Measurements from ENCODE around the gene ARMCX5.

ARMCX5 gene

GRCh38 chrX:102624105-102624504 is 24.8 kb downstream of the ARMCX5 start:
- Histone ChIP-seq H3K79me2 (ENCODE audit: insufficient read depth, low read length) (no peaks in the 10 kb centered on the region; the same call in 1 of the 2 replicates), H3K36me3 (ENCODE audit: insufficient read depth, low read length) (no peaks in the 10 kb centered on the region; the same call in 1 of the 2 replicates), H3K4me3 (ENCODE audit: low read depth in 1 of 2, low read length in 2 of 2) (no peak overlapping the region), H2AFZ (ENCODE audit: low read depth, low read length) (no peak overlapping the region), H3K9me3 (ENCODE audit: insufficient read depth, low read length, severe bottlenecking) (peaks cover 5% of the 10 kb centered on the region), H3K4me1 (ENCODE audit: insufficient read depth, low read length) (peaks cover 12% of the 10 kb centered on the region), H3K27me3 (ENCODE audit: insufficient read depth, low read length, poor library complexity) (no peaks in the 10 kb centered on the region), H4K20me1 (ENCODE audit: insufficient read depth, low read length) (no peaks in the 10 kb centered on the region), H3K4me2 (ENCODE audit: insufficient read depth, low read length) (no peak overlapping the region), H3K27ac (ENCODE audit: low read length) (no peak overlapping the region), H3K9ac (ENCODE audit: low read depth, low read length) (no peak overlapping the region)
- DNase-seq (no peak), ATAC-seq (ENCODE audit: insufficient read depth, low read depth) (no peak)
- no peak for TF ChIP-seq EZH2 (IDR thresholded peaks at IDR 0.05; ENCODE audit: borderline replicate concordance, low read depth, low read length, severe bottlenecking)
- TF ChIP-seq, protein P1, sequence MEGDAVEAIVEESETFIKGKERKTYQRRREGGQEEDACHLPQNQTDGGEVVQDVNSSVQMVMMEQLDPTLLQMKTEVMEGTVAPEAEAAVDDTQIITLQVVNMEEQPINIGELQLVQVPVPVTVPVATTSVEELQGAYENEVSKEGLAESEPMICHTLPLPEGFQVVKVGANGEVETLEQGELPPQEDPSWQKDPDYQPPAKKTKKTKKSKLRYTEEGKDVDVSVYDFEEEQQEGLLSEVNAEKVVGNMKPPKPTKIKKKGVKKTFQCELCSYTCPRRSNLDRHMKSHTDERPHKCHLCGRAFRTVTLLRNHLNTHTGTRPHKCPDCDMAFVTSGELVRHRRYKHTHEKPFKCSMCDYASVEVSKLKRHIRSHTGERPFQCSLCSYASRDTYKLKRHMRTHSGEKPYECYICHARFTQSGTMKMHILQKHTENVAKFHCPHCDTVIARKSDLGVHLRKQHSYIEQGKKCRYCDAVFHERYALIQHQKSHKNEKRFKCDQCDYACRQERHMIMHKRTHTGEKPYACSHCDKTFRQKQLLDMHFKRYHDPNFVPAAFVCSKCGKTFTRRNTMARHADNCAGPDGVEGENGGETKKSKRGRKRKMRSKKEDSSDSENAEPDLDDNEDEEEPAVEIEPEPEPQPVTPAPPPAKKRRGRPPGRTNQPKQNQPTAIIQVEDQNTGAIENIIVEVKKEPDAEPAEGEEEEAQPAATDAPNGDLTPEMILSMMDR (IDR thresholded peaks at IDR 0.05; ENCODE audit: borderline replicate concordance, extremely low read depth, low read length, poor library complexity, severe bottlenecking), result no peak

- H3K4me2 ChIP-seq (ENCODE audit: insufficient read depth, low read length), result no peak overlapping the region
- H3K79me2 ChIP-seq (ENCODE audit: insufficient read depth, low read length), result no peaks in the 10 kb centered on the region
- no peaks in the 10 kb centered on the region for H3K27me3 ChIP-seq (ENCODE audit: insufficient read depth, low read length, poor library complexity)
- H3K36me3 ChIP-seq (ENCODE audit: insufficient read depth, low read length), result no peaks in the 10 kb centered on the region; the same call in none of the 2 replicates
- H4K20me1 ChIP-seq (ENCODE audit: insufficient read depth, low read length), result no peaks in the 10 kb centered on the region
- ATAC-seq (ENCODE audit: insufficient read depth, low read depth), result peak; percentile 88
- peaks cover 12% of the 10 kb centered on the region for H3K4me1 ChIP-seq (ENCODE audit: insufficient read depth, low read length)
- no peak overlapping the region for H3K4me3 ChIP-seq (ENCODE audit: low read depth in 1 of 2, low read length in 2 of 2)
- peak; percentile 32 for DNase-seq
- H3K9ac ChIP-seq (ENCODE audit: low read depth, low read length), result no peak overlapping the region
- H2AFZ ChIP-seq (ENCODE audit: low read depth, low read length), result no peak overlapping the region
- H3K9me3 ChIP-seq (ENCODE audit: insufficient read depth, low read length, severe bottlenecking), result no peaks in the 10 kb centered on the region
- H3K27ac ChIP-seq (ENCODE audit: low read length), result no peak overlapping the region
- TF ChIP-seq, protein P1 (IDR thresholded peaks at IDR 0.05; ENCODE audit: borderline replicate concordance, extremely low read depth, low read length, poor library complexity, severe bottlenecking), result no peak
- no peak for TF ChIP-seq EZH2 (IDR thresholded peaks at IDR 0.05; ENCODE audit: borderline replicate concordance, low read depth, low read length, severe bottlenecking)
Measured at GRCh38 chrX:102627640-102628039, 28.3 kb downstream of the ARMCX5 start.

GRCh38 chrX:102637561-102637960 is 38.2 kb downstream of the ARMCX5 start:
- no peak overlapping the region for H3K4me2 ChIP-seq (ENCODE audit: insufficient read depth, low read length)
- H3K27me3 ChIP-seq (ENCODE audit: insufficient read depth, low read length, poor library complexity), result no peaks in the 10 kb centered on the region
- H3K9ac ChIP-seq (ENCODE audit: low read depth, low read length), result no peak overlapping the region
- TF ChIP-seq EZH2 (IDR thresholded peaks at IDR 0.05; ENCODE audit: borderline replicate concordance, low read depth, low read length, severe bottlenecking), result no peak
- TF ChIP-seq, protein P1 (IDR thresholded peaks at IDR 0.05; ENCODE audit: borderline replicate concordance, extremely low read depth, low read length, poor library complexity, severe bottlenecking), result no peak
- no peak overlapping the region for H3K4me3 ChIP-seq (ENCODE audit: low read depth in 1 of 2, low read length in 2 of 2)
- no peak overlapping the region for H3K27ac ChIP-seq (ENCODE audit: low read length)
- H4K20me1 ChIP-seq (ENCODE audit: insufficient read depth, low read length), result no peaks in the 10 kb centered on the region
- H3K79me2 ChIP-seq (ENCODE audit: insufficient read depth, low read length), result no peaks in the 10 kb centered on the region
- no peak for DNase-seq
- no peaks in the 10 kb centered on the region for H3K4me1 ChIP-seq (ENCODE audit: insufficient read depth, low read length)
- H3K9me3 ChIP-seq (ENCODE audit: insufficient read depth, low read length, severe bottlenecking), result no peaks in the 10 kb centered on the region
- no peak for ATAC-seq (ENCODE audit: insufficient read depth, low read depth)
- no peak overlapping the region for H2AFZ ChIP-seq (ENCODE audit: low read depth, low read length)
- no peaks in the 10 kb centered on the region for H3K36me3 ChIP-seq (ENCODE audit: insufficient read depth, low read length)

DNA sequence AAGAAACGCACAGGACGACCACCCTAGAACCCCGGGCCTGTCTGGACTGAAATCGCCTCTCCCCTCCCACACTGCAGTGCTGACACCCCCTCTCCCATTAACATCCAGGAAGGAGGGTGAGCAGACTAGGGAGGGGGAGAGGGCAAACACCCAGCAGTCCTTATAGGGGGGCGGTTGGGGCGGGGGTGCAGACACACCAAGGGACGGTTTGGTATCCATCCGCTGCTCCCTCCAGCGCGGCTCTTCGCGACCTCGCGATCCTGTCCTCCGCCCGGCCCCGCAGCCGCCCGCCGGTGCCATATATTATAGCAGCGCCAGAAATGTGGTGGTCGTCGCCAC is 51.6 kb downstream of the ARMCX5 start:
- Histone ChIP-seq H3K36me3 (ENCODE audit: insufficient read depth, low read length) (peaks cover 5% of the 10 kb centered on the region; the same call in 1 of the 2 replicates), H3K79me2 (ENCODE audit: insufficient read depth, low read length) (no peaks in the 10 kb centered on the region), H3K4me2 (ENCODE audit: insufficient read depth, low read length) (no peak overlapping the region), H4K20me1 (ENCODE audit: insufficient read depth, low read length) (no peaks in the 10 kb centered on the region), H3K9ac (ENCODE audit: low read depth, low read length) (no peak overlapping the region), H3K27ac (ENCODE audit: low read length) (no peak overlapping the region), H2AFZ (ENCODE audit: low read depth, low read length) (no peak overlapping the region), H3K27me3 (ENCODE audit: insufficient read depth, low read length, poor library complexity) (no peaks in the 10 kb centered on the region), H3K4me1 (ENCODE audit: insufficient read depth, low read length) (no peaks in the 10 kb centered on the region), H3K9me3 (ENCODE audit: insufficient read depth, low read length, severe bottlenecking) (no peaks in the 10 kb centered on the region), H3K4me3 (ENCODE audit: low read depth in 1 of 2, low read length in 2 of 2) (no peak overlapping the region)
- DNase-seq (no peak), ATAC-seq (ENCODE audit: insufficient read depth, low read depth) (no peak)
- TF ChIP-seq, protein P1 (IDR thresholded peaks at IDR 0.05; ENCODE audit: borderline replicate concordance, extremely low read depth, low read length, poor library complexity, severe bottlenecking), result no peak
- TF ChIP-seq EZH2 (IDR thresholded peaks at IDR 0.05; ENCODE audit: borderline replicate concordance, low read depth, low read length, severe bottlenecking), result no peak
